Measurements from ENCODE around the gene ACAT2. TPM values are rescaled to one million over a fixed set of nuclear protein-coding genes. Genes with fewer than 3 reads are reported as not detected.

Gene ACAT2
- total RNA-seq, 1 donor from 2014 or later, result 55.3 TPM

GRCh38 chr6:159826004-159826403 lies 64.2 kb downstream of the ACAT2 start:
- intact Hi-C loops (cut with DNase I), result no loop called here
- DNase-seq (ENCODE audit: low spot score), result no peak
- ATAC-seq, result peak; percentile 10

- ATAC-seq (no peak), DNase-seq (ENCODE audit: low spot score) (no peak)
- intact Hi-C loops (cut with DNase I), result no loop called here
Observed at GRCh38 chr6:159826968-159827647, 65.3 kb downstream of the ACAT2 start.

GRCh38 chr6:159828074-159828473 lies 66.2 kb downstream of the ACAT2 start:
- ATAC-seq (no peak), DNase-seq (ENCODE audit: low spot score) (no peak)
- intact Hi-C loops (cut with DNase I), result no loop called here

Other genes starting within 250 kb of the ACAT2 start
- gene SOD2, start 68.8 kb upstream of the ACAT2 start, total RNA-seq, result 370 TPM
- 88.0 TPM for gene WTAP, start 34.5 kb upstream of the ACAT2 start, total RNA-seq
- 107 TPM for gene TCP1, start 27.6 kb downstream of the ACAT2 start, total RNA-seq
- gene MRPL18, start 28.4 kb downstream of the ACAT2 start, total RNA-seq, result 36.5 TPM
- gene PNLDC1, start 38.2 kb downstream of the ACAT2 start, total RNA-seq, result not detected
- not detected for gene MAS1, start 128.9 kb downstream of the ACAT2 start, total RNA-seq
- gene IGF2R, start 207.0 kb downstream of the ACAT2 start, total RNA-seq, result 71.7 TPM